GM19043 (cell line): ENCODE data around the gene CMPK2.

Experiments
- ATAC-seq: cut with Tn5 transposase; IDR thresholded peaks from one replicate; pipeline ENCODE4 v1.9.1; 2021; ENCODE audit warnings: low read depth; ENCODE audit not compliant: unreplicated experiment

CMPK2 gene

DNA sequence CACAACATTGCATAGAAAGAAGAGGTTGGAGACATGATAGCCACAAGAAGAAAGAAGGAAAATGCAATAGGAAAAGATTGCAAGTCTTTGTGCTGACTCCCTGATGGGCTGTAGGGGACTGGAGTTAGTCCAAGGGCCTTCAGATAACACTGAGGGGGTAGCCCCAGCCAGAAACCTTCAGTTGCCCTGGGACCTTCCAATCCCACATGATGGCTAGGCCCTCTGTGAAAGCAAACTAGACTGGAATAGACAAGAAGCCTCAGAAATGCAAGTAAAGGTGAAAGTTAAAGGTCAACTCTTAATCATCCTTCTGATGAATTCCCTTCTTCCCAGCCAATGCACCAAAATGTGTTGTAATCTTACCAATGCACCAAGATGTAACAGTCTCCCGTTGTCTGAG lies 19.2 kb downstream of the CMPK2 start:
- no peak for ATAC-seq

DNA sequence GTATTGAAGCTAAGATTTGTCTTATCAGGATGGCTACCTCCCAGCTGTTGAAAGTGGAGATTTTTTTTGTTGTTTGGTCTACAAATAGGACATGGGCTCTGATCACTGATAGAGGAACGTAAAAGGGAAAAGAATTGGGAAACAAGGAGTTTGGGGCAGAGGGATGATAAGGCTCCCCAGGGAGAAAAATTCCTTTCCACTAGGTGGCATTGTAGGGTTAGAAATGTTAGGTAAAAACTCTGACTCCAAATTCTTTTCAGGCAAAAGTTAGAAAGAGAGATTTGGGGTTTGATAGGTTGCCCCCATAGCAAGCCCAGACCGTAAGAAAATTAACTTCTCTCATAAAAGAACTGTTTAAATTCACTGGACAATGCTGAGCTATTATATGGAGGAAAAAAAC lies 19.8 kb downstream of the CMPK2 start:
- no peak for ATAC-seq

DNA sequence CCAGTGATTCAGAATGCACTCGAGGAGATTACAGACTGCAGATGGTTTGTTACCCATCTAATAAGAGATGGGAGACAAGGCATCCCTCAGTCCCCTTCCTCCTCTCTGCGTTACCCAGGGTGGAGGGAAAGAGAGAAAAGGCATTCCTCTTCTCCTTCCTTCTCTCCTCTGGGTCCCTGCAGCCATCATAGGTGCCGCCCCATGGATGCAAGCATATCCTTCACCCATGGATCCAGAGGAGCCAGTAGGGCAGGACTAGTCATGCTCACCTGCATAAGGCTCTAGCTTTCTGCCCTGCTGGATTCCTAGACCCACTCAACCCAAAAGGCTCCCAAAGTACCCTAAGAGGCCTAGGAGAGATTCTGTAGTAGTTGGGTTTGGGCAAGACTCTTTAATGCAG lies 20.4 kb downstream of the CMPK2 start:
- ATAC-seq = no peak

DNA sequence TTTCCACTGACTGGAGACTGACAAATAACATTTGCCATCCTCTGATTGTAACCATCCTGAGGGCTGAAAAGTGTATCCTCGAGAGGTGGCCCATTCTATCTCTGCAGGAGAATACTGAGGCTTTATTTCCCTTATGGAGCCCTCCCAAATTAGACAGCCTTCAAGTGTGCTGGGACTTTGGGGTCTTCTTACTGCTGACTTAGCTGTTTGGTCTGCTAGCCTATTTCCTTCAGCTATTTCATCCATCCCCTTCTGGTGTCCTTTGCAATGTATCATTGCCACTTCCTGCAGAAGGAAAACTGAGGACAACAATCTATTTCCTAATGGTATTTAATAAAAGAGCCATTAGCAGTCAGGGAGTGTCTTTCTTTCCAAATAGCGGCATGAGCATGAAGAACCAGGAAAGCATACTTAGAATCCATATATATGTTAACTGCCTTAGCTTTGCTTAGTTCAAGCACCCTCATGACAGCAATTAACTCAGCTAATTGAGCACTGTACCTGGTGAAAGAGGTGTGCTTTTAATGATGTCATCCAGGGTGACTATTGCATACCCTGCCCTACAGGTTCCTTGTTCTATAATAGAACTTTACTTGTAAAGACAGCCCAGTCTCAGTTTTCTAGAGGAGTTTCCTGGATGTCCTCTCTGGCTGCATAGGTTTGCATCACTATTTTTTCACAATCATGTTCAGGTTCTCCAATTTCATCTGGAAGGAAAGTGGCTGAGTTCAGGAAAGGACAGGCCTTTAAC lies 24.0 kb downstream of the CMPK2 start:
- no peak for ATAC-seq

DNA sequence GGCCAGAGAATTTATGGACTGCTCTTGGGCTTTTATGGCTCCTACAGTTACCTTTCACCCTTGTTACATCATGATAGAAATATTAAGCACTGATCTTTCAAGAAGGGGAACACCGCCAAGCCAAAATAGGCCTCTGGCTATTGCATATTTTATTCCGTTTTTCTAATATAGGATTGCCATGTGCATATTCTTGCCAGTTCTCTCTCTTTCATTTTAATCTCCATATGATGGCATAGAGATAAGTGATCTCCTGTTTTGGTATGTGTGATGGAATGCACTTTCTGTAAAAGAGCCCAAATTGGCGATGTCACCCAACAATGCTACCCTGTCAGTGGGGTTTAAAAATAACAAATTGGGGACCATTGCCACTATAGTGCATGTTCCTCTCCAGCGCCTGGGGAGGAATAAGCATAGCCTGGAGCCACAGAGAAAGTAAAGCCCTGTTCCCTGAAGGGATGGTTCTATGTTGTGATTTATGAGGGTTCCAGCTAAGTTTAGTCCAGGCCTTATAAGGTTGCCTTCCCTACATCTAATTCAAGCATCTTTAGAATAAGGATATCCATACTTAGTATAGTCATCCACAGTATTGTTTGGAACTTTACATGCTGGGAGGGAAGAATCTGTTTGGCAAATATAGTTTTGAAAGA lies 26.9 kb downstream of the CMPK2 start:
- no peak for ATAC-seq

DNA sequence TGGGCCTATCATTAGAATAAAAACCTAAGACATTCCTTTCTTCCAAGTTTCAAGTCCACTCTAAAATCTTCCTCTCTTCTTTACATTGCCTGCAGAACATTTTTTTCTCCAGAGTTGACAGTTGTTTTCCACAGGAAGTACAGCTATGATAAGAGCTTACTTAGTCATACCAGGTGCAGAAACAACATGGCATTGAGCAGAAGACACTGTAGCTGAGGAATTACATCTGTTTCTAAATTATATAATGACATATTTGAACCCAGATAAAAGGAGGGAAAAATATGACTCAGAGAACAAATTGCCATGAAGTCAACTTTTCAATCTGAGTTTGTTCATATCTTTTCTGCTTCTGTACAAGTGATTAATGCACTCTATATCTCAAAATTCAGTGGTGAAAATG lies 30.2 kb downstream of the CMPK2 start:
- no peak for ATAC-seq

DNA sequence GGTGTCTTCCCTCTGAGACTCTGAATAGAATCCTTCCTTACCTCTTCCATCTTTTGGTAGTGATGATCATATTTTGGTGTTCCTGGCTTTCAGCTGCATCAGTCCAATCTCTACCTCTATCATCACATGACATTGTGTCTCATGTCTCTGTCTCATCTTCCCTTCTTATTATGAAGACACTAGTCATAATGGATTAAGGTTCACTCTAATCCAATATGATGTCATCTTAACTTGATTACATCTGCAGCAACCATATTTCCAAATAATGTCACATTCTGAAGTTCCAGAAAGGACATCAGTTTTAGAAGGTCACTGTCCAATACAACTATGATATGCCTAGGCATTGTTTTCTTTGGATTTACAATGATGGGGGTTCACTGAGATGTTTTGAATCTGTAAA lies 31.5 kb downstream of the CMPK2 start:
- ATAC-seq = no peak

DNA sequence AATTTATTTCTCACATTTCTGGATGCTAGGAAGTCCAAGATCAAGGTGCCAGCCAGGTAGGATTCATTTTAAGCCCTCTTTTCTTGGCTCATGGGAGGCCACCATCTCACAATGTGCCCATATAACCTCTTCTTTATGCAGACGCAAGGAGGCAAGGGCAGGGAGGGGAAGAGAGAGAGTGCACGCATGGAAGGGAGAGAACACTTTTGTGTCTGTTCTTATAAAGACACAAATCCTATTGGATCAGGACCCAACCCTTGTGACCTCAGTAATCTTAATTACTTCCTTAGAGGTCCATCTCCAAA lies 32.5 kb downstream of the CMPK2 start:
- ATAC-seq = no peak

DNA sequence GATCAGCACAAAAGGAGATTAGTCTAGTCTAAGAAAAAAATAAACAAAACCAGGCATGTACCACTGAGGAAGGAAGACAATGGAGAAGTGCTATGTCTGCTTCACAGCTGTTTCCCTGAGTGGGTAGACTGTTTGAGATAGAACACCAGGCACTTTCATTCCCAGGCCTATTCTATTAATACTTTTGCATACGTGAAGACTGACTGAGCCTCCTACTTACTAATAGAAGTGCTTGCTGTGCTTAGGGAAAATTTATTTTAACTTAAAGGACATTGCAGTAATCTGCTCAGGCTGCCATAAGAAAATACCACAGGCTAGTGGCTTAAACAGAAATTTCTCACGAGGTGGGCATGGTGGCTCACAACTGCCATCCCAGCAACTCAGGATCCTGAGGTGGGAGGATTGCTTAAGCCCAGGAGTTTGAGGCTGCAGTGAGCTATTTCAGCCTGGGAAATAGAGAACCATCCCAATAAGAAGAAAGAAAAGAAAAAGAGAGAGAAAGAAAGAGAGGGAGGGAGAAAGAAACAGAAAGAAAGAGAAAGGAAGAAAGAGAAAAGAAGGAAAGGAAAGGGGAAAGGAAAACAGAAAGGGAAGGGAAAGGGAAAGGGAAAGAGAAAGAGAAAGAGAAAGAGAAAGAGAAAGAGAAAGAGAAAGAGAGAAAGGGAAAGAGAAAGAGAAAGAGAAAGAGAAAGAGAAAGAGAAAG lies 33.0 kb downstream of the CMPK2 start:
- no peak for ATAC-seq

DNA sequence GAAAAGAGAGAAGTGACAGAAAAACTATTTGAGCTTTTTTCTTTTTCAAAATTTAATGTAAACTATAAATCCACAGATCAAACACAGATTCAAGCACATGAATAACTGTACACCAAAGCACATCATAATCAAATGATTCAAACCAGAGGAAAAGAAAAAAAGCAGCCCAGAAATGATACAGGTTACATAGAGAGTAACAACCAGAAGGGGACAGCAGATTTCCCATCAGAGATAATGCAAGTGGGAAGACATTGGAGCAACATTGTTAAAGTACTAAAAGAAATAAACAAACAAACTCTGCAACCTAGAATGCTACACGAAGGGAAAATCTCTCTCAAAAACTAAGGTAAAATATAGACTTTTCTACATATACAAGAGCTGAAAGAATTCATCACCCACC lies 34.5 kb downstream of the CMPK2 start:
- ATAC-seq = no peak

DNA sequence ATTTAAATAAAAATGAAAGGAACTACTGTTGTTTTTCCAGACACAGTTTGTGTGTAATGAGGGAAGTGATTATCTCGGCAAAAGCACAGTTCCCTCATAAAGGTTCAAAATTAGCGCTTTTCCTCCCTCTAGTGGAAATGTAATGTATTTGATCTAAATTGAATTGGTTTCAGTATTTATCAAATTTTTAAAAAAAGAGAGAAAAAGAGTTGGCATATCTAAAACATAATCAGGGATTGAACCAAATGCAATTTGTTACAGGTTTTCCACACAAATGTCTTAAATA lies 37.5 kb downstream of the CMPK2 start:
- no peak for ATAC-seq

DNA sequence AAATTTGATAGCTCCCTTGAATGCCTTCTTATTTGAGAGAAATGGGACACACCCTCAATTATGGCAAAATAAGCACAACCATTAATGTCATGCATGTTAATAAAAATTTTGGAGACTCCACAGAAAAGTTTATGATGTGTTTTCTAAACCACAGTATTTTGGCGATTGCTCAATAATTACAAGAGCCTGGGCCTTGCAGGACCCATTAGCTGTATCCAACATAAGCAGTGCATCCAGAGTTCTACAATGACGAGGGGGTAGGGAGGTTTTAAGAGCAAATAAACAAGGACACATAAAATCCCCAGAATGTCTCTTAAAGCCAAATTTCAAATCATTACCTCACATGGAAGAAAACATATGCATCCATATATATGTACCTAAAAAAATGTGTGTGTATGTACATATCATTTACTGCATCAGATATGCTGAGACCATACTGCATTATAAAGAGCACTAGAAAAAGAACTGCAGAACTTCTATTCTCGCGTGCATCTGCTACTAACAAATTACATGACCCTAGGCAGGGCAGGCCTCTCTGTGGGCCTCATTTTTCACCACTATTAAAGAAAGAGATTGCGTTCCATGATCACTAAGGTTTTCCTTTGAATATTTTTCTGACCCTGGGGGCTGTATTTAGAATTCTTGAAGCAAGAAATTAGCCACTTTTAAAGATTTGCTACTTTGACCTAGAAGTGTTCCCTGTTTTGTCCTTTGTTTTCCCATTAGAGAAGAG lies 38.0 kb downstream of the CMPK2 start:
- no peak for ATAC-seq

DNA sequence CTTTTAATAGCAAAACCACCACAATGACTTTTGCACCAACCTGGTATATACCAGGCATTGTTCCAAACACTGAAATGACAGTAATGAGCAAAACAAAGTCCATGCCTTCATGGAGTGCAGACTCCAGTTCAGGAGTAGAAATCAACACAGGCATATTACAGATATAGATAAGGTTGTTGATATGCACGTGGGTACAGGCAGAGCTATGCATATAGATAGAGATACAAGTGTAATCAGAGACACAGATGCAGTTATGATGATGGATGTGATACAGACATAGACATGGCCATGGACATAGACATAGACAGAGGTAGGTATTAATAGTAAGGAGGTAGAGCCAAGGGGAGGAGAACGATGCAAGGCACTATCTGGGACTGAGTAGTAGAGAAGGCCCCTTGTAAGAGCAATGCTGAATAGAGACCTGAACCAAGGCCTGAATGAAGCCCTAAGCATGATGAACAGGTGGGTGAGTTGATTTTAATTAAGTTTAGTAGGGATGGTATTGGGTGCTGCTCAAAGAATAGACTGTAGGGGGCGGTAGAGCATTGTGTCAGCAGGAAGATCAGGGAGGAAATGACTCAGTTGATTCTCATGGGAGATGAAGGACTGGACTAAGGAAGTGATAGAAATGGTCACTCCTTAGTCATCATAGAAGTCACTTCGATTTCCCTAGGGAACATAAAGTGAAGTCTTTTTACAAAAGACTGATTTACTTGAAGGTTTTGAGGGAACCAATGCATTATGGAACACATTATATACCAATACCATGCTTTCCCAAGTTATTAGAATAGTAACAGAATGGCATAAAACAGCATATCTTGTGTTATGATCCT lies 39.4 kb downstream of the CMPK2 start:
- ATAC-seq = peak; percentile 94

DNA sequence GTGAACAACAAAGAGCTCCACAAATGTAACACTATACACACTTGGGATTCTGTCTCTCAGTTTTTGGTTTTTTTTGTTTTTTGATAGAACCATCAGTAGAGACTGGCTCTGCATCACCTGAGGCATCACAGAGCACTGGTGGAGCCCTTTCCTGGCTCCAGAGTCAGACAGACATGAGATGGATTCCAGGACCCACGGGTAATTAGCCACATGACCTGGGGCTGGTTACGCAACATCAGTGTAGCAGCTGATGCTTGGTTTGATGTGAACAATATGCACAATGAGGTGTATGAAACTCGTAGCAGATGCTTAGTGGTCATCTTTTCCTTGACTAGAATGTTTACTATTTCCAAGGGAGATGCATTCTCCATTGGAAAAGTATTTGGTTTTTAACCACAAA lies 40.7 kb downstream of the CMPK2 start:
- ATAC-seq = no peak

DNA sequence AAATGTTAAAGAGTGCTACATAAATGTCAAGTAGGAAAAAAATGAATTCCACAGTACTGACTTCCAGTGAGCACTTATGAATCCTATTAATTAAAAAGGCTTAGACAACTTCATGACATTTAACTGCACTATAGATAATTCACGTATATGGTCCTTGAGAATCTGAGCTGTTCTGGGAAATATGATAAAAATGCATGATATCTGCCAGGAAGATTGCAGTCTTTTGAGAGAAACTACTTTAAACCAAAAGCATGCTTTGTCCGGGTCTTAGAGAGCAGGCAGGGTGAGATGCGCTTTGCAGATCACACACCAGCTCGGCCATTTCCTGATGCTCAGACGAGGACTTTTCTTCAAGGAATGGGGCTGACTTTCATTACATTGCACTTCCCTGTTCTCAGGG lies 42.6 kb downstream of the CMPK2 start:
- ATAC-seq = no peak

DNA sequence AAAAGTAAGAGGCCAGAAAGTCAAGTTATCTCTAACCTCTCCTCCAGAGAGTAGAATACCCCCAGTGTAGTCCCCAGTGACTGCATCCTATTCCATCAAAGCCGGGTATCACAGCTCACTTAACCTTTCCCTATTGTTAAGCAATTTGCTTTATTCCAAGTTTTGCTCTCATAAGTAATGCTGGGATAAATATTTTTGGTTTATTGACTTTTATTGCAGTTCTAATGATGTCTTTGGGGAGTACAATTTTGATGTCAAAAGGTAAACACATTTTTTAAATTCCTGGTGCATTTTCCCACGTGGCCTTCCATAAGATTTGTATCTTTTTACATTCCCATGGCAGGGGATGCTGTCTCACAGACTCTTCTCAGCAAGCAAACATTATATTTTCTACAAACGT lies 43.3 kb downstream of the CMPK2 start:
- no peak for ATAC-seq

DNA sequence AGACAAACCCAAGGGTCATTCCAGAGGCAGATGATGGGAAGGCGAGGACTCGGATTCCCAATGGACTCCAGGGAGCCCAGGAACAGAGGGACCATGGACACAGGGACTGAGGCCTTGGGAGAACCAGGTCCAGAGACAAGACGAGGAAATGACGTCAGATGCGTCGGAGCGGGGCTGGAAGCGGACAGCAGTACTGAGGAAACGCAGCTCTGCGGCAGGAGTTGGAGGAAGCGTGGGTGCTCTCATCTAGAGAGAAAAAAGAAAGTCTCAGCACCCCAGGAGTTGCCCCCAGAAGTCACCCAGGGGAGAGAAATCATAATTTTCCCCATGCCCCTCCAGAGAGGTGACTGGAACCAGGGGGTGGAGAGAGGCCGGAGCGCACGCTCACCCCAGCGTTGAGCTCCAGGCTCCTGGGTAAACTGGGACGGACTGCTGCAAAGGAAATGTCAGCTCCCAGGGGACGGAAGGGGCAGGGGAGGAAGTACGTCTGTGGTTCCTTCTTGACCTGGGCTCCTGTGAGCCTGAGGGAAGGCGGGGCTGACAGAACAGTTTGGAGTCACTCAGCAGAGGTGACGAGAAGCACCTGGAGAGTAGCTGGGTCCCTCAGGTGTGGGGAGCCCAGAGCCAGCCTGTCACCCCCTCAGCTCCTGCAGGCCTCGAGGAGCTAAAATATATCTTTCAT lies 44.7 kb downstream of the CMPK2 start:
- no peak for ATAC-seq

DNA sequence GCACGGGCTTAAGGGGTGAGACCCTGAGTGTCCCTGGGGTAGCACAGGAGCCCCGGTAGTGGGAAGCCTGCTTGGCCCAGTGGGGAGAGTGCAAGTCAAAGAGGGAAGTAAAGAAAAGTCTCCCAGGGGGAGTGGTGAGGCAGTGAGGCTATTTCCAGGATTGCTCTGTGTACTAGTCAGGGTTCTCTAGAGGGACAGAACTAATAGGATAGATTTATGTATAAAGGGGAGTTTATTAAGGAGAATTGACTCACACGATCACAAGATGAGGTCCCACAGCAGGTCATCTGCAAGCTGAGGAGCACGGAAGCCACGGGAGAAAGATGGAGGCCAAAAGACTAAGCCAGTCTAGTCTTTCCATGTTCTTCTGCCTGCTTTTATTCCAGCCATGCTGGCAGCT lies 45.5 kb downstream of the CMPK2 start:
- ATAC-seq = no peak

DNA sequence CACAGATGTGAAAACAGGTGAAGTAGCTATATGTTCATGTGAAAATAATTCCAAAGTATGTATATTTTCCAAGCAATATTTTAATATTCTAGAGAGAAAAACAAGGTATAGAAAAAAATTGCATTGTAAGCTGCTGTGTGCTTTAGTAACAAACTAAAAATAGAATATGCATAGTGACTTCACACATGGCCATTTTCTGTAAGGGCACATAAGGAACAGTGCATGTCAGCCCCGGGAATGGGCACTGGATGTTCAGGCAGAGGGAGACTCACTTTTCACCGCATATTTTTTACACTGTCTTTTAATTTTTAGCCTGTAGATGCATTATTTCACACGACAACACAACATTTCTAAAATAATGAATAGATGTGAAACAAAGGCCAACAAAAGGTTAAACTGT lies 46.0 kb downstream of the CMPK2 start:
- ATAC-seq = no peak

DNA sequence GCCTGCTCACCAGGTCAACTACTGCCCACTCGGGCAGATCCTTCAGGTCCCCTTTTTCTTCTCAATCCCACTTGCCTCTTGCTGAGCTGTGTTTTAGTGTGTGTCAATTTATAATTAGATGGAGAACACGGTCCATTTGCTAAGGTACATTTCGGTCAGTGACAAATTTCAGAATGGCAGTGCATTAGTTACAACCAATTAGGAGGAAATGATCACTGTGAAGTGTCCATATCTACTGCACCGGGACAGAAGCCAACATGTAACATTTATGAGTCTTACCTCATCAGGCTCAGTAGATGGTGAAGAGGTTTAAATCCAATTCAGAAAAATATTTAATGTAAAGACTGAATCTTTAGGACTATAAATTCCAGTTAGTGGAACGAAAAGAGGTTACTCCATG lies 47.7 kb downstream of the CMPK2 start:
- ATAC-seq = no peak
